DND-41 (cell line): ENCODE measurements around the gene ENKD1.

Experiments
- CTCF ChIP-seq: IDR thresholded peaks from 2 replicates; pipeline ENCODE4 v1.5.1; 2012; ENCODE audit warnings: borderline replicate concordance, low read length, moderate library complexity, mild to moderate bottlenecking; ENCODE audit not compliant: poor library complexity, severe bottlenecking; ENCODE audit errors: extremely low read depth
- EZH2 ChIP-seq: IDR thresholded peaks from 3 replicates; pipeline ENCODE4 v1.6.1; 2012; ENCODE audit warnings: borderline replicate concordance, low read depth, mild to moderate bottlenecking, moderate library complexity, low read length, inconsistent platforms; ENCODE audit not compliant: severe bottlenecking

GRCh38 chr16:67676939-67677338 lies 10.4 kb upstream of the ENKD1 start:
- TF ChIP-seq CTCF (no peak), EZH2 (no peak)
